ENCODE results near the gene RPA3.

RPA3 gene

GRCh38 chr7:7639847-7640220 lies 78.6 kb downstream of the RPA3 start:
- Histone ChIP-seq H2BK15ac (ENCODE audit: low read length) (no peak overlapping the region), H3K27me3 (ENCODE audit: control insufficient read depth in 3 of 3, insufficient read depth in 3 of 3, low read depth in 1 of 3, low read length in 3 of 3) (no peaks in the 10 kb centered on the region), H3K9ac (ENCODE audit: low read depth, low read length, poor library complexity) (peak overlapping the region; percentile 82), H3K4me2 (ENCODE audit: insufficient read depth, low read length, poor library complexity, severe bottlenecking) (peak overlapping the region; percentile 55), H3K4ac (ENCODE audit: low read length) (no peak overlapping the region), H4K91ac (ENCODE audit: low read depth, low read length, poor library complexity) (no peak overlapping the region), H3K9me3 (replicated peaks in 1 of 2; ENCODE audit: control insufficient read depth in 2 of 2, insufficient read depth in 1 of 2, low read depth in 1 of 2, low read length in 2 of 2) (no peaks in the 10 kb centered on the region), H3K4me3 (ENCODE audit: low read length in 2 of 2) (peak overlapping the region; percentile 87 to 89), H2AFZ (ENCODE audit: low read length) (peak overlapping the region; percentile 90), H4K8ac (ENCODE audit: low read depth, low read length) (no peak overlapping the region), H3K18ac (ENCODE audit: low read length) (peak overlapping the region; percentile 95), H3K14ac (ENCODE audit: low read length) (no peak overlapping the region), H3K36me3 (replicated peaks in 1 of 2; ENCODE audit: control insufficient read depth in 2 of 2, insufficient read depth in 2 of 2, low read length in 2 of 2) (peaks cover 3 to 35% of the 10 kb centered on the region in 2 donors), H3K4me1 (ENCODE audit: control insufficient read depth in 2 of 2, insufficient read depth in 1 of 2, low read depth in 1 of 2, low read length in 2 of 2) (peaks cover 2 to 5% of the 10 kb centered on the region in 2 donors), H2AK5ac (ENCODE audit: low read depth, low read length) (no peak overlapping the region), H2BK120ac (ENCODE audit: low read depth, low read length) (no peak overlapping the region), H2BK5ac (ENCODE audit: low read length) (no peak overlapping the region), H3K23ac (ENCODE audit: low read depth, low read length, poor library complexity) (no peak overlapping the region), H2BK12ac (ENCODE audit: low read length) (no peak overlapping the region), H3K79me1 (ENCODE audit: low read depth, low read length) (peaks cover 1% of the 10 kb centered on the region), H3K27ac (replicated peaks; ENCODE audit: low read length) (peak overlapping the region; percentile 42)
- no peak for DNase-seq (ENCODE audit: low spot score)
- no CpG with 5 or more reads among the region's 19 CpGs for WGBS, 2 donors (ENCODE audit: extremely low coverage in 2 of 2, insufficient read length in 2 of 2, insufficient replicate concordance in 1 of 2)

GRCh38 chr7:7639421-7639820 lies 79.0 kb downstream of the RPA3 start:
- H3K36me3 ChIP-seq (replicated peaks in 1 of 2; ENCODE audit: control insufficient read depth in 2 of 2, insufficient read depth in 2 of 2, low read length in 2 of 2), result peaks cover 3 to 37% of the 10 kb centered on the region in 2 donors
- H3K27ac ChIP-seq (replicated peaks; ENCODE audit: low read length), result no peak overlapping the region
- peaks cover 1% of the 10 kb centered on the region for H3K79me1 ChIP-seq (ENCODE audit: low read depth, low read length)
- H3K4ac ChIP-seq (ENCODE audit: low read length), result no peak overlapping the region
- no peak for DNase-seq (ENCODE audit: low spot score)
- peak overlapping the region; percentile 87 to 89 for H3K4me3 ChIP-seq (ENCODE audit: low read length in 2 of 2)
- H4K91ac ChIP-seq (ENCODE audit: low read depth, low read length, poor library complexity), result no peak overlapping the region
- no peak overlapping the region for H4K8ac ChIP-seq (ENCODE audit: low read depth, low read length)
- no peaks in the 10 kb centered on the region for H3K9me3 ChIP-seq (replicated peaks in 1 of 2; ENCODE audit: control insufficient read depth in 2 of 2, insufficient read depth in 1 of 2, low read depth in 1 of 2, low read length in 2 of 2)
- no peaks in the 10 kb centered on the region for H3K27me3 ChIP-seq (ENCODE audit: control insufficient read depth in 3 of 3, insufficient read depth in 3 of 3, low read depth in 1 of 3, low read length in 3 of 3)
- H2AFZ ChIP-seq (ENCODE audit: low read length), result peak overlapping the region; percentile 90
- WGBS, 2 donors (ENCODE audit: extremely low coverage in 2 of 2, insufficient read length in 2 of 2, insufficient replicate concordance in 1 of 2), result no CpG with 5 or more reads among the region's 5 CpGs
- no peak overlapping the region for H2BK5ac ChIP-seq (ENCODE audit: low read length)
- no peak overlapping the region for H2BK15ac ChIP-seq (ENCODE audit: low read length)
- H3K18ac ChIP-seq (ENCODE audit: low read length), result no peak overlapping the region
- peaks cover 2 to 5% of the 10 kb centered on the region in 2 donors for H3K4me1 ChIP-seq (ENCODE audit: control insufficient read depth in 2 of 2, insufficient read depth in 1 of 2, low read depth in 1 of 2, low read length in 2 of 2)
- no peak overlapping the region for H2BK120ac ChIP-seq (ENCODE audit: low read depth, low read length)
- no peak overlapping the region for H3K23ac ChIP-seq (ENCODE audit: low read depth, low read length, poor library complexity)
- H3K4me2 ChIP-seq (ENCODE audit: insufficient read depth, low read length, poor library complexity, severe bottlenecking), result peak overlapping the region; percentile 55
- H3K9ac ChIP-seq (ENCODE audit: low read depth, low read length, poor library complexity), result no peak overlapping the region
- H2BK12ac ChIP-seq (ENCODE audit: low read length), result no peak overlapping the region
- H3K14ac ChIP-seq (ENCODE audit: low read length), result no peak overlapping the region
- H2AK5ac ChIP-seq (ENCODE audit: low read depth, low read length), result no peak overlapping the region

- H2AFZ ChIP-seq (ENCODE audit: low read length), result no peak overlapping the region
- no peak overlapping the region for H3K14ac ChIP-seq (ENCODE audit: low read length)
- no CpG with 5 or more reads among the region's 1 CpG for WGBS, 2 donors (ENCODE audit: extremely low coverage in 2 of 2, insufficient read length in 2 of 2, insufficient replicate concordance in 1 of 2)
- H2BK5ac ChIP-seq (ENCODE audit: low read length), result no peak overlapping the region
- H3K27me3 ChIP-seq (ENCODE audit: control insufficient read depth in 3 of 3, insufficient read depth in 3 of 3, low read depth in 1 of 3, low read length in 3 of 3), result no peaks in the 10 kb centered on the region
- no peak overlapping the region for H3K23ac ChIP-seq (ENCODE audit: low read depth, low read length, poor library complexity)
- no peak overlapping the region for H3K4ac ChIP-seq (ENCODE audit: low read length)
- no peak overlapping the region for H3K4me3 ChIP-seq (ENCODE audit: low read length in 2 of 2)
- no peak overlapping the region for H2AK5ac ChIP-seq (ENCODE audit: low read depth, low read length)
- H3K18ac ChIP-seq (ENCODE audit: low read length), result no peak overlapping the region
- no peak overlapping the region for H2BK12ac ChIP-seq (ENCODE audit: low read length)
- no peaks in the 10 kb centered on the region for H3K4me1 ChIP-seq (ENCODE audit: control insufficient read depth in 2 of 2, insufficient read depth in 1 of 2, low read depth in 1 of 2, low read length in 2 of 2)
- H4K8ac ChIP-seq (ENCODE audit: low read depth, low read length), result no peak overlapping the region
- H4K91ac ChIP-seq (ENCODE audit: low read depth, low read length, poor library complexity), result no peak overlapping the region
- H3K27ac ChIP-seq (replicated peaks; ENCODE audit: low read length), result no peak overlapping the region
- H3K36me3 ChIP-seq (replicated peaks in 1 of 2; ENCODE audit: control insufficient read depth in 2 of 2, insufficient read depth in 2 of 2, low read length in 2 of 2), result peaks cover 0 to 10% of the 10 kb centered on the region in 2 donors
- H3K9me3 ChIP-seq (replicated peaks in 1 of 2; ENCODE audit: control insufficient read depth in 2 of 2, insufficient read depth in 1 of 2, low read depth in 1 of 2, low read length in 2 of 2), result peaks cover 0 to 2% of the 10 kb centered on the region in 2 donors
- H2BK15ac ChIP-seq (ENCODE audit: low read length), result no peak overlapping the region
- no peak overlapping the region for H3K4me2 ChIP-seq (ENCODE audit: insufficient read depth, low read length, poor library complexity, severe bottlenecking)
- no peak overlapping the region for H2BK120ac ChIP-seq (ENCODE audit: low read depth, low read length)
- DNase-seq (ENCODE audit: low spot score), result no peak
- no peak overlapping the region for H3K9ac ChIP-seq (ENCODE audit: low read depth, low read length, poor library complexity)
- no peaks in the 10 kb centered on the region for H3K79me1 ChIP-seq (ENCODE audit: low read depth, low read length)
Observed at GRCh38 chr7:7630626-7631329, 87.6 kb downstream of the RPA3 start.

GRCh38 chr7:7628476-7628875 lies 89.9 kb downstream of the RPA3 start:
- DNase-seq (ENCODE audit: low spot score), result no peak
- no peak overlapping the region for H4K91ac ChIP-seq (ENCODE audit: low read depth, low read length, poor library complexity)
- no peaks in the 10 kb centered on the region for H3K27me3 ChIP-seq (ENCODE audit: control insufficient read depth in 3 of 3, insufficient read depth in 3 of 3, low read depth in 1 of 3, low read length in 3 of 3)
- no peak overlapping the region for H2BK12ac ChIP-seq (ENCODE audit: low read length)
- no peak overlapping the region for H3K4ac ChIP-seq (ENCODE audit: low read length)
- no peak overlapping the region for H3K14ac ChIP-seq (ENCODE audit: low read length)
- H3K23ac ChIP-seq (ENCODE audit: low read depth, low read length, poor library complexity), result no peak overlapping the region
- no peak overlapping the region for H2AK5ac ChIP-seq (ENCODE audit: low read depth, low read length)
- H3K18ac ChIP-seq (ENCODE audit: low read length), result no peak overlapping the region
- no peak overlapping the region for H2AFZ ChIP-seq (ENCODE audit: low read length)
- H3K4me3 ChIP-seq (ENCODE audit: low read length in 2 of 2), result no peak overlapping the region
- H3K4me2 ChIP-seq (ENCODE audit: insufficient read depth, low read length, poor library complexity, severe bottlenecking), result no peak overlapping the region
- no peak overlapping the region for H2BK15ac ChIP-seq (ENCODE audit: low read length)
- no CpG with 5 or more reads among the region's 1 CpG for WGBS, 2 donors (ENCODE audit: extremely low coverage in 2 of 2, insufficient read length in 2 of 2, insufficient replicate concordance in 1 of 2)
- H3K4me1 ChIP-seq (ENCODE audit: control insufficient read depth in 2 of 2, insufficient read depth in 1 of 2, low read depth in 1 of 2, low read length in 2 of 2), result no peaks in the 10 kb centered on the region
- no peak overlapping the region for H3K9ac ChIP-seq (ENCODE audit: low read depth, low read length, poor library complexity)
- H3K79me1 ChIP-seq (ENCODE audit: low read depth, low read length), result no peaks in the 10 kb centered on the region
- H3K36me3 ChIP-seq (replicated peaks in 1 of 2; ENCODE audit: control insufficient read depth in 2 of 2, insufficient read depth in 2 of 2, low read length in 2 of 2), result no peaks in the 10 kb centered on the region
- H4K8ac ChIP-seq (ENCODE audit: low read depth, low read length), result no peak overlapping the region
- H3K9me3 ChIP-seq (replicated peaks in 1 of 2; ENCODE audit: control insufficient read depth in 2 of 2, insufficient read depth in 1 of 2, low read depth in 1 of 2, low read length in 2 of 2), result peaks cover 0 to 2% of the 10 kb centered on the region in 2 donors
- no peak overlapping the region for H3K27ac ChIP-seq (replicated peaks; ENCODE audit: low read length)
- no peak overlapping the region for H2BK5ac ChIP-seq (ENCODE audit: low read length)
- H2BK120ac ChIP-seq (ENCODE audit: low read depth, low read length), result no peak overlapping the region

Measured in neuronal stem cell (in vitro differentiated cells).